Ishikawa (cell line): Measurements from ENCODE around the gene NXN.

Experiments
- CREB1 ChIP-seq: IDR thresholded peaks from 2 replicates; pipeline ENCODE4 v1.6.1; 2012; ENCODE audit warnings: low read depth
- EP300 ChIP-seq: IDR thresholded peaks from 2 replicates; pipeline ENCODE4 v1.6.1; 2012; ENCODE audit warnings: borderline replicate concordance
- FOXM1 ChIP-seq: IDR thresholded peaks from 2 replicates; pipeline ENCODE4 v1.6.1; 2012; ENCODE audit warnings: low read depth, borderline replicate concordance
- TEAD4 ChIP-seq: IDR thresholded peaks from 2 replicates; pipeline ENCODE4 v1.6.1; 2012
- TF ChIP-seq, protein P1 (sequence below): IDR thresholded peaks from 2 replicates; pipeline ENCODE4 v1.6.1; 2012
- TF ChIP-seq, protein P2 (sequence below): IDR thresholded peaks from 2 replicates; pipeline ENCODE4 v1.6.1; 2012; ENCODE audit warnings: low read depth, mild to moderate bottlenecking

GRCh38 chr17:948284-948852, 31.2 kb downstream of the NXN start:
- TF ChIP-seq CREB1 (no peak), TEAD4 (no peak), EP300 (no peak), FOXM1 (no peak)
- TF ChIP-seq, protein P1, sequence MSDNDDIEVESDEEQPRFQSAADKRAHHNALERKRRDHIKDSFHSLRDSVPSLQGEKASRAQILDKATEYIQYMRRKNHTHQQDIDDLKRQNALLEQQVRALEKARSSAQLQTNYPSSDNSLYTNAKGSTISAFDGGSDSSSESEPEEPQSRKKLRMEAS: no peak
- TF ChIP-seq, protein P2, sequence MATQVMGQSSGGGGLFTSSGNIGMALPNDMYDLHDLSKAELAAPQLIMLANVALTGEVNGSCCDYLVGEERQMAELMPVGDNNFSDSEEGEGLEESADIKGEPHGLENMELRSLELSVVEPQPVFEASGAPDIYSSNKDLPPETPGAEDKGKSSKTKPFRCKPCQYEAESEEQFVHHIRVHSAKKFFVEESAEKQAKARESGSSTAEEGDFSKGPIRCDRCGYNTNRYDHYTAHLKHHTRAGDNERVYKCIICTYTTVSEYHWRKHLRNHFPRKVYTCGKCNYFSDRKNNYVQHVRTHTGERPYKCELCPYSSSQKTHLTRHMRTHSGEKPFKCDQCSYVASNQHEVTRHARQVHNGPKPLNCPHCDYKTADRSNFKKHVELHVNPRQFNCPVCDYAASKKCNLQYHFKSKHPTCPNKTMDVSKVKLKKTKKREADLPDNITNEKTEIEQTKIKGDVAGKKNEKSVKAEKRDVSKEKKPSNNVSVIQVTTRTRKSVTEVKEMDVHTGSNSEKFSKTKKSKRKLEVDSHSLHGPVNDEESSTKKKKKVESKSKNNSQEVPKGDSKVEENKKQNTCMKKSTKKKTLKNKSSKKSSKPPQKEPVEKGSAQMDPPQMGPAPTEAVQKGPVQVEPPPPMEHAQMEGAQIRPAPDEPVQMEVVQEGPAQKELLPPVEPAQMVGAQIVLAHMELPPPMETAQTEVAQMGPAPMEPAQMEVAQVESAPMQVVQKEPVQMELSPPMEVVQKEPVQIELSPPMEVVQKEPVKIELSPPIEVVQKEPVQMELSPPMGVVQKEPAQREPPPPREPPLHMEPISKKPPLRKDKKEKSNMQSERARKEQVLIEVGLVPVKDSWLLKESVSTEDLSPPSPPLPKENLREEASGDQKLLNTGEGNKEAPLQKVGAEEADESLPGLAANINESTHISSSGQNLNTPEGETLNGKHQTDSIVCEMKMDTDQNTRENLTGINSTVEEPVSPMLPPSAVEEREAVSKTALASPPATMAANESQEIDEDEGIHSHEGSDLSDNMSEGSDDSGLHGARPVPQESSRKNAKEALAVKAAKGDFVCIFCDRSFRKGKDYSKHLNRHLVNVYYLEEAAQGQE: no peak
